Ectodermal cell (in vitro differentiated cells): ENCODE data around the gene IDUA.

ENCODE experiments used
- H3K27ac ChIP-seq: 2 replicates; pipeline ENCODE4 v1.7.0; 2013; ENCODE audit warnings: mild to moderate bottlenecking, low read depth, low read length; ENCODE audit not compliant: insufficient read depth, poor library complexity, severe bottlenecking
- H3K27me3 ChIP-seq: 2 replicates; pipeline ENCODE4 v1.7.0; 2013; ENCODE audit warnings: mild to moderate bottlenecking, low read length; ENCODE audit not compliant: insufficient read depth, control insufficient read depth, poor library complexity, severe bottlenecking
- H3K36me3 ChIP-seq: one replicate; pipeline ENCODE4 v1.7.0; 2013; ENCODE audit warnings: low read length; ENCODE audit not compliant: control insufficient read depth, insufficient read depth
- H3K4me1 ChIP-seq: one replicate; pipeline ENCODE4 v1.7.0; 2013; ENCODE audit warnings: low read length; ENCODE audit not compliant: control insufficient read depth, insufficient read depth
- H3K4me3 ChIP-seq: 2 replicates; pipeline ENCODE4 v1.7.0; 2013; ENCODE audit warnings: low read depth, low read length, control low read depth; ENCODE audit not compliant: insufficient read depth
- H3K9me3 ChIP-seq: 2 replicates; pipeline ENCODE4 v1.7.0; 2013; ENCODE audit warnings: mild to moderate bottlenecking, low read length, moderate library complexity; ENCODE audit not compliant: control insufficient read depth
- WGBS, 2 experiments: methylation state at CpG; one replicate each; pipeline ENCODE4 v1.1.7; 2013; ENCODE audit warnings: missing lambda C conversion rate in 2 of 2; 5-methylcytosine and 5-hydroxymethylcytosine counted together

IDUA gene

DNA sequence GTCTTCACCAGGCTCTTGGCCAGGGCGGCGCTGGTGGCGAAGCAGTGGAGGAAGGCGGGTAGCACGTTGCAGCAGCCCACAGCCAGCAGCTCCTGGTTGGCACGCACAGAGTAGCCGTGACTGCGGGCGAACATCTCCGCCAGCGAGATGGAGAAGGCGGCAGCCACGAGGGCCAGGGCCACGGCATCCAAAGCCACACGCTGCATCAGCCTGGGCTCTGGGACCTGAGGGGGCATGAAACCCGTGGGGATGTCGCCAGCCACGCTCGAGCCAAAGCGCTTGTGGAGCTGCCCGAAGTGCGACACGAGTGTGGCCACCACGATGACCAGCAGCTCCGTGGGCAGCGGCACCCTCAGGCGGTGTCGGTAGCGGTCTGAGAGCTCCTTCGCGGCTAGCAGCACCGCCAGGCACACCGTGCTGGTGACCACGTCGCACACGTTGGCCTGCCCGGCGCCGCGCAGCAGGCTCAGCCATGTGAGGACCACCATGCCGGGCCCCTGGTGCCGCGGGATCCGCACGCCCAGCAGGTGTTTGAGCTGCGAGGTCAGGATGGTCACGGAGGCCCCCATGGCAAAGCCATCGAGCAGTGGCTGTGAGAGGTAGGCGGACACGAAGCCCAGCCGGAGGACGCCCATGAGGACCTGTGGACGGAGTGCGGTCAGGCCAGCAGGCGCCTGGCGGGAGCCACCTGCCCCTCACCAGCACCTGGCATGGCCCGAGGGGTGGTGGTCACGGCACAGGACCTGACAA is 3.1 kb downstream of the IDUA start:
- Histone ChIP-seq H3K27ac (no peak overlapping the region), H3K9me3 (no peaks in the 10 kb centered on the region), H3K4me3 (no peak overlapping the region), H3K27me3 (peaks cover 31% of the 10 kb centered on the region), H3K4me1 (peaks cover 3% of the 10 kb centered on the region), H3K36me3 (no peaks in the 10 kb centered on the region)
- WGBS, 2 experiments, result 93 to 95% methylated on average over 58 of the region's 58 CpGs

- H3K4me3 ChIP-seq, result no peak overlapping the region
- H3K36me3 ChIP-seq, result no peaks in the 10 kb centered on the region
- H3K27ac ChIP-seq, result no peak overlapping the region
- H3K9me3 ChIP-seq, result no peaks in the 10 kb centered on the region
- WGBS, 2 experiments, result 95 to 96% methylated on average over 26 of the region's 26 CpGs
- peaks cover 28% of the 10 kb centered on the region for H3K27me3 ChIP-seq
- no peaks in the 10 kb centered on the region for H3K4me1 ChIP-seq
Observed at GRCh38 chr4:990746-991367, 4.0 kb downstream of the IDUA start.

- H3K27me3 ChIP-seq, result peaks cover 28% of the 10 kb centered on the region
- H3K27ac ChIP-seq, result no peak overlapping the region
- H3K4me1 ChIP-seq, result no peaks in the 10 kb centered on the region
- 94% methylated on average over 50 of the region's 50 CpGs for WGBS, 2 experiments
- H3K4me3 ChIP-seq, result no peak overlapping the region
- H3K36me3 ChIP-seq, result no peaks in the 10 kb centered on the region
- H3K9me3 ChIP-seq, result no peaks in the 10 kb centered on the region
Observed at GRCh38 chr4:991451-992296, 4.8 kb downstream of the IDUA start.

DNA sequence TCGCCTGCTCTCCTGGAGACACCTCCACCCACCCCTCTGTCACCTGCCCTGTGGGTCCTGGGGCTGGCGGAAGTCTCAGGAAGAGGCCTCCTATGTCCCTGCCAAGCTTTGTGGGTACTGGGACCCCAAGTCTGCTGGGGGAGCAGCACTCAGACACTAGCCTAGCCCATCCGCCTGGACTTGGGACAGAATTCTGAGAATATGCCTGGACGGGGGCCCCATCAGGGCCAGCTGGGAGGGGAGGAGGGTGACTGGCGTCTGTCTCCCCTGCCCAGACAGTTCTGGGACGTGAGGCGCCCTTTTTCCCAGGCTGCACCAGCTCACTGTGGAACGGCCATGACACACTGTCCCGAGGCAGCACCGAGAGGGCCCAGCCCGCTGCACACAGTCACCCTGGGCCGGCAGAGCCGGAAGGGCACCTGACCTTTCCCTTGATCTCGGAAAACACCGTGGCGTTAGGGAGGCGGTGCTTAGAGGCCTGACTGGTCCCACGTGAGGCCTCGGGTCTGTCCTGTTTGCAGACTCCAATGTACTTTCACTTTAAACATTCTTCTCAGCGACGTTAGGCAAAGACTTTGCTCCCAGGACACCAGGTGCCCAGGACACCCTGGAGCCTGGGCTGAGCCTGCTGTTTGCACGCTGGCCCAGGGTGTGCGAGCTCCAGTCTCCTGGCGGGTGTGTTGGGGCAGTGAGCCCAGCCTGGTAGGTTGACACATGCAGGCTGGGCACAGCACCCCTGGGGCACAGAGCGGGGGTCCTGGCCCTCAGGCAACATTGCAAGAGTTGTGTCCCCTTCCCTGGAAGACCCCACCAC is 5.7 kb downstream of the IDUA start:
- no peak overlapping the region for H3K27ac ChIP-seq
- H3K4me3 ChIP-seq, result no peak overlapping the region
- H3K4me1 ChIP-seq, result no peaks in the 10 kb centered on the region
- peaks cover 28% of the 10 kb centered on the region for H3K27me3 ChIP-seq
- no peaks in the 10 kb centered on the region for H3K36me3 ChIP-seq
- 86 to 89% methylated on average over 25 of the region's 25 CpGs for WGBS, 2 experiments
- no peaks in the 10 kb centered on the region for H3K9me3 ChIP-seq

DNA sequence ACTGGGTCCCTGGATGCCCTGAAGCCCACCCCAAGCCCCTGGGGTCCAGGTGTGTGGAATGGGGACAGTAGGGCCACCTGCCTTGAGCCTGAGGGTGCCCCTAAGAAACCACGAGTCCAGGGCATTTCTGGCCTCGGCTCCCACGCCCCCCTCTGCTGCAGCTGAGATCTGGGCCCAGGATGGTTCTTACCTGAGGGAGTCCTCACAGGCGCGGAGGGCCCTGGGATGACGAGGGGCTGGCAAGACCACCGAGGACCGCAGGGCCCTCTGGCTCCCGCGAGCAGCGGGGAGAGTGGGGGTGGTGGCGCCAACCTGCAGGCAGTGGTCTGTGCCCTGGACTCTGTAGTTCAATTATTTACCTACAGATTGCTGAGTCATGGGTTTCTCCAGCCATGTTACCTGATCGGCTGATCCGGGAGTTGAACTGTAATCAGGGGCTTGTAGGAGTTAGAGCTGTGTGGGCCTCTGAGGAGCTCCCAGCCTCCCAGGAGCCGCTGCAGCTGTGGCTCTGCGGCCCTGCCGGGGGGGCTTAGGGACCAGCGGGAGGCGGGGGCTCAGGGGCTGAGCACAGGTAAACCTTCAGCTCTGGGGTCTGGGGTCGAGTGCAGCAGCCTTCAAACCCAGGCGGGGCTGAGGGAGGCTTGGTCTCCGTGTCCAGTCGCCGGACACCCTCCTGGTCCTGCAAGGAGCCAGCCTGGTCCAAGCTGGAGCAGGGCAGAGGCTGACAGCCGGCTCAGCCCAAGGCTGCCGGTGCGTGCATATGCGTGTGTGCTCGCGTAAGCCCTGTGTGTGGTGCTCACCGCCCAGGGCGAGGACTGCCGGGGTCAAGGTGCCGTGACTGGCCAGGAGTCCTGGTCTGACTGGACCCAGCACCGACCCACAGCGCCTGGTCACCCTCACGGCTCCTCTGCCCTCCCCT is 6.5 kb downstream of the IDUA start, which contains the start of gene SLC26A1:
Gene SLC26A1 (minus strand): TSS at position 294 of the 919 bp plus-strand sequence. CDS start 1,701 bp downstream, outside the sequence.
- no peaks in the 10 kb centered on the region for H3K4me1 ChIP-seq
- no peak within 1 kb of the TSS for H3K4me3 ChIP-seq
- no peaks in the 10 kb centered on the region for H3K9me3 ChIP-seq
- no peaks in the 10 kb centered on the region for H3K36me3 ChIP-seq
- WGBS, 2 experiments, result 86 to 88% methylated on average over 37 of the region's 37 CpGs
- H3K27me3 ChIP-seq, result peaks cover 32% of the 10 kb centered on the region
- H3K27ac ChIP-seq, result no peak within 1 kb of the TSS

- Histone ChIP-seq H3K9me3 (no peaks in the 10 kb centered on the region), H3K27me3 (peaks cover 53% of the 10 kb centered on the region), H3K36me3 (no peaks in the 10 kb centered on the region), H3K4me3 (no peak overlapping the region), H3K4me1 (no peaks in the 10 kb centered on the region), H3K27ac (no peak overlapping the region)
- 88 to 90% methylated on average over 23 of the region's 23 CpGs for WGBS, 2 experiments
Observed at GRCh38 chr4:995311-996026, 8.6 kb downstream of the IDUA start.

DNA sequence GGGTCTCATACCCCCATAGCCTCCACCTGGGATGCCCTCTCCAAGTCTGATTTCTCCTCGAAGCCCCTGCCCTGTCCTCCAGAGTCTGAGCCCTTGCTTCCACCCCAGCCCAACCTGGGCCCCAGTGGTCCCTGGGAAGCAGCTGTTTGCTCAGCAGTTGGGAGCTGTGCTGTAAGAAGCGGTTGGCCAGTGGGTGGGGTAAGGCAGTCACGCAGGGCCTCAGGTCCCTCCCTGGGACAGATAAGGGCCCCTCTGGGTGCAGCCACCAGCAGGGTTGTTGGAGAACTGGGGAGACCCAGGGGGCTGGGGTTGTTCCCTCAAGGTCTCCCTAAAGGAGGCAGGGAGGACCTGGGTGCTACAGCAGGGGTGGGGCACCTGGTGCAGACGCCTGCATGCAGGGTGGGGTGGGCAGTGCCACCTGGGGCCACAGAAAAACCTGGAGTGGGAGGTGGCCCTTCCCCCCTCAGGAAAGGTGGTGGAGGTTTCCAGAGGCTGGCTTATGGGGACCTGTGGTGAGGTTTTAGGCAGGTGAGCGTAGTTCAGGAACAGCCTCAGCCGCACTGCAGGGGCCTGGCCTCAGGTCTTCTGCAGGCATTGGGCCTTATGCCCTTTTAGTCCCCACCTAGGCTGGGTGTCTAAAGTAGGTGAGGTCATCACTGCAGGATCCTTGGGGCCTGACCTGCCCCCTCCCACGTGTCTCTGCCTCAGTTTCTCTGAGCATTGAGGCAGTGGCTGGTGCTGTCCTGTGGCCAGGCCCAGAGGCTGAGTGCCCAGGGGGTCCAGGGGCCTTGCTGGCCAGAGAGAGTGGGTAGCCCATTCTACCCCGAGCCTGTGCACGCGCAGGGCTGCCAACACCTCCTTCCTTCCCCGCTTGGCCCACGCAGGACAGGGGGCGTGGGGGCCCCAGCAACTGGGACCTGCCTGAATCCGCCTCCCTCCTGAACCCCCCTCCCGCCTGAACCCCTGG is 9.5 kb downstream of the IDUA start:
- H3K4me1 ChIP-seq, result no peaks in the 10 kb centered on the region
- no peak overlapping the region for H3K4me3 ChIP-seq
- no peaks in the 10 kb centered on the region for H3K9me3 ChIP-seq
- peaks cover 61% of the 10 kb centered on the region for H3K27me3 ChIP-seq
- no peak overlapping the region for H3K27ac ChIP-seq
- WGBS, 2 experiments, result 78% methylated on average over 15 of the region's 15 CpGs
- no peaks in the 10 kb centered on the region for H3K36me3 ChIP-seq

GRCh38 chr4:996997-997374 is 10.1 kb downstream of the IDUA start:
- H3K27me3 ChIP-seq, result peaks cover 68% of the 10 kb centered on the region
- H3K4me3 ChIP-seq, result no peak overlapping the region
- H3K36me3 ChIP-seq, result no peaks in the 10 kb centered on the region

More at GRCh38 chr4:996997-997374, 10.1 kb downstream of the IDUA start:
- Histone ChIP-seq H3K9me3 (no peaks in the 10 kb centered on the region), H3K4me1 (no peaks in the 10 kb centered on the region), H3K27ac (no peak overlapping the region)
- WGBS, 2 experiments, result 23 to 29% methylated on average over 21 to 24 of the region's 25 CpGs
